Right cardiac atrium (tissue), 5 donors: ENCODE results near the gene EPC1. TPM values are rescaled to one million over a fixed set of nuclear protein-coding genes. Genes with fewer than 3 reads are reported as not detected.
"Not testable (repeated sequence)": the region's sequence is repeated elsewhere in the genome, so short reads cannot be mapped to it uniquely, and the experiment has no call there.

ENCODE experiments used
- ATAC-seq, 2 donors: fragments of 200-7000 bp; cut with Tn5 transposase; one replicate each; pipeline versions ENCODE4 v1.8.0 to v1.9.1; 2020; ENCODE audit warnings: moderate library complexity in 2 of 2, mild to moderate bottlenecking in 1 of 2
- DNase-seq, 3 donors: peaks; one replicate each; pipeline ENCODE4 v3.0.0-alpha.2; 2020
- H3K27ac ChIP-seq: one replicate; pipeline ENCODE4 v1.5.1; 2013; ENCODE audit warnings: mild to moderate bottlenecking, low read length, control low read depth, moderate library complexity
- H3K27me3 ChIP-seq: one replicate; pipeline ENCODE4 v1.6.1; 2013; ENCODE audit not compliant: control insufficient read depth, insufficient read depth
- H3K4me1 ChIP-seq: one replicate; pipeline ENCODE4 v1.6.1; 2013; ENCODE audit warnings: low read length; ENCODE audit not compliant: control insufficient read depth, insufficient read depth
- H3K4me3 ChIP-seq: one replicate; pipeline ENCODE4 v1.5.1; 2013; ENCODE audit warnings: low read length, control low read depth
- H3K9me3 ChIP-seq: one replicate; pipeline ENCODE4 v1.6.1; 2013; ENCODE audit warnings: low read length; ENCODE audit not compliant: control insufficient read depth
- WGBS: extraction: QIAGEN DNeasy Blood & Tissue Kit; methylation state at CpG from one replicate; pipeline ENCODE4 v1.1.7; 2013; 5-methylcytosine and 5-hydroxymethylcytosine counted together
- intact Hi-C, 4 donors: fragments of 100-400 bp; cut with DNase I; formaldehyde crosslinking; loops; one replicate each; pipeline versions ENCODE4 v1.11.0 to v1.14.0; 2022 to 2023
- long read RNA-seq, 4 donors: library from polyadenylated mRNA; unstranded; transcript quantifications; one replicate each; pipeline ENCODE4 v2.0.0, GENCODE V29; 2020 to 2021
- polyA plus RNA-seq: library from polyadenylated mRNA; stranded (reverse); fragments of 200-250 nt; gene quantifications from one replicate; pipeline ENCODE4 v1.2.3, GENCODE V29; 2013
- total RNA-seq, 4 donors: library from RNA; stranded (reverse); fragmentation: NEBNext Ultra II Directional; extraction: Animal tissue kit (Norgen Biotek cat#: 25700); gene quantifications; one replicate each; pipeline ENCODE4 v1.2.1, GENCODE V29; 2021
- donor health status: healthy with polysubstance abuse.
- donor health status: DM: no; HTN: yes; CAD: no.
- donor health status: DM: no; HTN: no; CAD: no.
- donor health status: DM: no; HTN: yes; CAD: no; lungs with severe emphysema.
- donor health status: DM: yes; HTN: yes; CAD: no.

Gene EPC1, protein sequence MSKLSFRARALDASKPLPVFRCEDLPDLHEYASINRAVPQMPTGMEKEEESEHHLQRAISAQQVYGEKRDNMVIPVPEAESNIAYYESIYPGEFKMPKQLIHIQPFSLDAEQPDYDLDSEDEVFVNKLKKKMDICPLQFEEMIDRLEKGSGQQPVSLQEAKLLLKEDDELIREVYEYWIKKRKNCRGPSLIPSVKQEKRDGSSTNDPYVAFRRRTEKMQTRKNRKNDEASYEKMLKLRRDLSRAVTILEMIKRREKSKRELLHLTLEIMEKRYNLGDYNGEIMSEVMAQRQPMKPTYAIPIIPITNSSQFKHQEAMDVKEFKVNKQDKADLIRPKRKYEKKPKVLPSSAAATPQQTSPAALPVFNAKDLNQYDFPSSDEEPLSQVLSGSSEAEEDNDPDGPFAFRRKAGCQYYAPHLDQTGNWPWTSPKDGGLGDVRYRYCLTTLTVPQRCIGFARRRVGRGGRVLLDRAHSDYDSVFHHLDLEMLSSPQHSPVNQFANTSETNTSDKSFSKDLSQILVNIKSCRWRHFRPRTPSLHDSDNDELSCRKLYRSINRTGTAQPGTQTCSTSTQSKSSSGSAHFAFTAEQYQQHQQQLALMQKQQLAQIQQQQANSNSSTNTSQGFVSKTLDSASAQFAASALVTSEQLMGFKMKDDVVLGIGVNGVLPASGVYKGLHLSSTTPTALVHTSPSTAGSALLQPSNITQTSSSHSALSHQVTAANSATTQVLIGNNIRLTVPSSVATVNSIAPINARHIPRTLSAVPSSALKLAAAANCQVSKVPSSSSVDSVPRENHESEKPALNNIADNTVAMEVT
- total RNA-seq (10 to 100 TPM; 21.9 to 24.6 (median 23.8) TPM), polyA plus RNA-seq (11.5 TPM)
- long read RNA-seq, donor 1, full-length matches to known transcripts, result 1 of 11 reads
- long read RNA-seq, donor 1, partial matches to known transcripts, result 9 of 11 reads
- long read RNA-seq, donor 1, other reads (novel, unspliced or antisense), result 1 of 11 reads
- long read RNA-seq, donor 2, partial matches to known transcripts, result 2 of 2 reads
- long read RNA-seq, donor 2, other reads (novel, unspliced or antisense), result 0 of 2 reads
- long read RNA-seq, donor 3, full-length matches to known transcripts, result 10 of 23 reads
- long read RNA-seq, donor 3, partial matches to known transcripts, result 5 of 23 reads
- long read RNA-seq, donor 3, other reads (novel, unspliced or antisense), result 8 of 23 reads
- long read RNA-seq, donor 4, partial matches to known transcripts, result 0 of 1 reads
- long read RNA-seq, donor 4, other reads (novel, unspliced or antisense), result 1 of 1 reads

DNA sequence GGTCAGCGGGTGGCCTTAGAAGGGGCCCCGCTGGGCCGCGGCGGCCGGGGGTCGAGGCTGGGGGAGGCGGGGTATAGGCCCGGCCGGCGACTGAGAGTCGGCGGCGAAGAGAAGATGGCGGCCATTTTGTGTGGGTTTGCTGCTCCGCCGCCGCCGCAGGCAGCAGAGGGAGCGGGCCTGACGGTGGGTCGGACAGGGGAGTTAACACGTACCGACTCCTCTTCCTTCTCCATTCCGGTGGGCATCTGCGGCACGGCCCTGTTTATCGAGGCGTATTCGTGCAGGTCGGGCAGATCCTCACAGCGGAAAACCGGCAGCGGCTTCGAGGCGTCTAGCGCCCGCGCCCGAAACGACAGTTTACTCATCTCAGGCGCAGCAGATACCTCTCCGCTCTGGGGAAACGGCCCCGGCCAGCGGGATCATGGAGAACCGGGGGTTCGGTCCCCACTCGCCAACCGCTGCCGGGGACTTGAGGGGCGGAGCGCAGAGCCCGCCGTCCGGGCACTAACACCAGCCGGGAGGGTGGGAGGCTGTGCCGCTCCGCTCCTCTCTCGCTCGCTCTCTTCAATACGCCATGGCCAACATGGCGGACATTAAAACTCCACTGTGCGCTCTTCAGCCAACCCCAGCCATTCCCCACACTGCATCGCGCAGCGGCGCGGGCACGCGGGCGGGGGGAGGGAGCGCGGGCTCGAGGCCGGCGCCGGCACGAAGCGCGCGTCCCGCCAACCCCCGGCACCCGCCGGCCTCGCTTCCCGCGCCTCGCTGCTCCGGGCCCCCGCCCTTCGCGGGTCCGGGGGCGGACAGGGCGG, at the start of gene EPC1:
Gene EPC1, minus strand, starts transcription at position 608 of the 812 bp plus-strand sequence. Its CDS starts 243 bp downstream, at position 365.
- Histone ChIP-seq H3K27me3 (no peaks in the 10 kb centered on the region), H3K4me3 (peak within 1 kb of the TSS; percentile 63), H3K4me1 (peaks cover 10% of the 10 kb centered on the region), H3K9me3 (no peaks in the 10 kb centered on the region), H3K27ac (peak within 1 kb of the TSS; percentile 99)
- intact Hi-C loops, result loop anchor here in 2 of 4 donors (5.0 kb wide), 1 partner anchor 89 kb away; no protein-coding TSS in a partner anchor
- DNase-seq (peak; percentile 86 to 95 (median 94)), ATAC-seq (peak; percentile 94 to 96)
- under 1% methylated on average over 97 of the region's 97 CpGs for WGBS

DNA sequence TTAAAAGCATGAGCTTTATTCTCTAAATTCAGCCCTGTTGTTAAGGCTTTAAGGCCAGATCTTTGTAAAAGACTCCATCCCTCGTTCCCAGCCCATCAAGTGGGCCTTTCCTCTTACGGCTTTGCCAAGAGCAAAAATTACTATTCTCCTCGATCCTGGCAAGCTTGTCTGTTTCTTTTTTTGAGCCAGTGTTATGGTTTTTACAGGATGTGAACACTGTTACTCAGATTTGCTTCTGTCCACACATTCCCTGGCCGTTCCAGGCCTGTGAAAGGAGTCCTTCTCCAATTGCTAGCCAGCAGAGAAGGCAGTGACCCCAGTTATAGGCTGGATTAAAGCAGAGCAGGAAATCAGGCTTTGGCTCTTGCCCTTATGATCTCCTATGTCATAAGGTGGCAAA, 47.0 kb upstream of the EPC1 start:
- intact Hi-C loops, result no loop called here
- H3K4me1 ChIP-seq, result no peaks in the 10 kb centered on the region
- no peak for ATAC-seq

DNA sequence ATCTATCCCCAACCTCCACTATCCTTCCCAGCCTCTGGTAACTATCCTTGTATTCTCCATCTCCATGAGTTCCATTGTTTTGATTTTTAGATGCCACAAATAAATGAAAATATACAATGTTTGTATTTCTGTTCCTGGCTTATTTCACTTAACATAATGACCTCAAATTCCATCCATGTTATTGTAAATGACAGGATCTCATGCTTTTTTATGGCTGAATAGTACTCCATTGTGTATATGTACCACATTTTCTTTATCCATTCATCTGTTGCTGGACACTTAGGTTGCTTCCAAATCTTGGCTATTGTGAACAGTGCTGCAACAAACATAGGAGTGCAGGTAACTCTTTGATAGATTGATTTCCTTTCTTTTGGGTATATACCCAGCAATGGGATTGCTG, 45.3 kb upstream of the EPC1 start:
- H3K27ac ChIP-seq, DNase-seq, intact Hi-C loops, H3K4me1 ChIP-seq, H3K27me3 ChIP-seq, H3K4me3 ChIP-seq, ATAC-seq, H3K9me3 ChIP-seq: not testable (repeated sequence)

More for the DNA sequence above, 47.0 kb upstream of the EPC1 start:
- 32% methylated on average over 4 of the region's 4 CpGs for WGBS
- H3K27ac ChIP-seq, result no peak overlapping the region
- no peaks in the 10 kb centered on the region for H3K27me3 ChIP-seq
- H3K4me3 ChIP-seq, result no peak overlapping the region
- no peak for DNase-seq
- H3K9me3 ChIP-seq, result no peaks in the 10 kb centered on the region

DNA sequence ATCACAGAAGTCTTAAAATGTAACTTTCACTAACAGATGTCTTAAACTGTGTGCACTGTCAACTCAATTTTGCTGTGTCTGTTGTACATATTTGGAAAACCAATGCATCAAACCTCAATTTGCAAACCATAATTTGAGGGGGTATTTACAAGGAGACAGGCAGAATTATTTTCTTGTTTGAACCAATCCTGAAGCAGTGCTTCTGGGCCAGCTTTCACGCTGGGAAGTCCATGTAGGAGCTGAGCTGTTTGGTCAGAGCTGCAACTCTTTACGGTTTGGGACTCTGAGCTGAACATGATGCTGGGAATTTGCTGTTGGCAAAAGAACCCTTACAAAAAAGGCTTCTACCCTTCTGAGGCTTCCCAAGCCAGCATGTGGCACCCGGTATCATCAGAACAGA, 43.2 kb upstream of the EPC1 start:
- Histone ChIP-seq H3K4me1 (no peaks in the 10 kb centered on the region), H3K27me3 (no peaks in the 10 kb centered on the region), H3K4me3 (no peak overlapping the region), H3K27ac (no peak overlapping the region), H3K9me3 (no peaks in the 10 kb centered on the region)
- WGBS, result 82% methylated on average over 3 of the region's 3 CpGs
- intact Hi-C loops, result no loop called here
- DNase-seq (no peak), ATAC-seq (no peak)

DNA sequence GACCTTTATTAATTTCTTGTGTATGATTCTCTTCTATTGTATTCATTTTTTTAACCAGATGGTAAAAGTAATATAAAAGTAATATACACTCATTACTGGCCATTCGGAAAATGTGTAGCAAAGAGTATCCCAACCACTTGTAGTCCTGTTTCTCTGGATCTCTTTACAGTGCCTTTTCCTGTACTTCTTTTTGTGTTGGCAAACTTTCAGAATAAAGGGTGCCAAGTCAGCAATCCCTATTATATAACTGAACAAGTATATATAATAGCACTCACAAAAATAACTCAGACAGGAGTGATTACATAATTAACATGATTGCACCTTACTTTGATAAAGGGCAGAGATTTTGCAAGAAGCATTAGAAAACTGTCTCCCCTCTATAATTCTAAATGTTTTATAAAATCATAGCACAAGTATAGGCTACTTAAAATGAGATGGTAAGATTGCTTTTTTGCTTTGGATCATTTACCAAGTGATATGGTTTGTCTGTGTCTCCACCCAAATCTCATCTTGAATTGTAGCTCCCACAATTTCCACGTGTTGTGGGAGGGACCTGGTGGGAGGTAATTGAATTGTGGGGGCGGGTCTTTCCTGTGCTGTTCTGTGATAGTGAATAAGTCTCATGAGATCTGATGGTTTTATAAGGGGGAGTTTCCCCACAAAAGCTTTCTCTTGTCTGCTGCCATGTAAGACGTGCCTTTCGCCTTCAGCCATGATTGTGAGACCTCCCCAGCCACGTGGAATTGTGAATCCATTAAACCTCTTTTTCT, 41.5 kb upstream of the EPC1 start:
- Histone ChIP-seq H3K9me3 (no peaks in the 10 kb centered on the region), H3K4me3 (no peak overlapping the region), H3K4me1 (no peaks in the 10 kb centered on the region), H3K27me3 (no peaks in the 10 kb centered on the region), H3K27ac (no peak overlapping the region)
- intact Hi-C loops, result loop anchor here in 1 of 4 donors (10.0 kb wide), 1 partner anchor 56 kb away; the partner anchor contains the start of gene CCDC7
- WGBS, result 68% methylated on average over 6 of the region's 6 CpGs
- DNase-seq, result no peak
- no peak for ATAC-seq

DNA sequence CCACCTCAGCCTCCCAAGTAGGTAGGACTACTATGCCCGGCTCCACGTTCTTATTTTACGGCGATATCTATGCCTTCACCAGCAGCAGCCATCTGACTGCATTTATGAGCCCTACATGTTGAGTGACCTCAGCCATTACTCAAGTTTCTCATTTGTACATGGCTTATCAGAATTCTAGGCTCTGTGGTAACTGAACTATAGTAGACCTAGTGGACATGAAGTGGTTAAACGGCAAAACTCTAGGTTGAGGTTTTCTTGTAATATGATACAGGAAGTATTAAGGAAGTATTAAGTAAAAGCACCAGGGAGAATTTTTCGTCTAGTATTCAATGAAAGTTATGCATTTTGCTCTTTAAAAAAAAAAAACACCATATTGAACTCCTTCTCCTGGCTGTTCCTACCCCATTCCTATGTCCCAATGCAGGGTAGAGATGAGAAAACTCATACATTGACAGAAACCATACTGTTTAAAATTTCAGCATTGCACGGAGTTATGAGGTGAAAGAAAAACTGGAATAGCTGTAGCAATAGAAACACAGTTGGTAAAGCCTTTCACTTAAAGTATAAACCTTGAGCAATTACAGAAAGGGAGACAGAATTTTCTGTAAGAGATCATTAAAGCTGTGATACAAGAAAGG, 39.8 kb upstream of the EPC1 start:
- DNase-seq (no peak), ATAC-seq (no peak)
- Histone ChIP-seq H3K27me3 (no peaks in the 10 kb centered on the region), H3K9me3 (no peaks in the 10 kb centered on the region), H3K4me1 (no peaks in the 10 kb centered on the region), H3K4me3 (no peak overlapping the region), H3K27ac (no peak overlapping the region)
- intact Hi-C loops, result loop anchor here in 1 of 4 donors (10.0 kb wide), 1 partner anchor 58 kb away; the partner anchor contains the start of gene CCDC7
- 73% methylated on average over 7 of the region's 7 CpGs for WGBS

DNA sequence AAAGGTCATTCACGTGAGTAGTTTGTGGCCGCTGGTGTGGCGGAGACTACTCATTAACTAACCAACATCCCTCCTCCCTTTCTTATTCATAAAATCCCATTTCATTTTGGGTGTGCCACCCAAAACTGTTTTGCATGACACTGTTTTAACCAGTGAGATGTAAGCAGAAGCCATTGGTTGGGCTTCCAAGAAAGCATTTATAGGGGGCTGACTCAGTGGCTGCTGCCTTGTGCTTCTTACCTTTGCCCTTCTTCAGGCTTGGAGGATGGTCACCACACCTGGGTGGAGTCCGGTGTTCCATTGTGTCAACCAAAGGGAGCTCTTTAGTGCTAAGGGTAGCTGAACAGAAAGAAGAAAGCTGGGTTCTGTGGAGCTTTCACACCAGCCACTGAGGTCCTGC, 37.2 kb upstream of the EPC1 start:
- Histone ChIP-seq H3K9me3 (no peaks in the 10 kb centered on the region), H3K27me3 (no peaks in the 10 kb centered on the region), H3K4me3 (no peak overlapping the region), H3K27ac (no peak overlapping the region), H3K4me1 (no peaks in the 10 kb centered on the region)
- no peak for ATAC-seq
- 90% methylated on average over 4 of the region's 4 CpGs for WGBS
- no peak for DNase-seq
- intact Hi-C loops, result loop anchor here in 1 of 4 donors (10.0 kb wide), 1 partner anchor 61 kb away; the partner anchor contains the start of gene CCDC7

DNA sequence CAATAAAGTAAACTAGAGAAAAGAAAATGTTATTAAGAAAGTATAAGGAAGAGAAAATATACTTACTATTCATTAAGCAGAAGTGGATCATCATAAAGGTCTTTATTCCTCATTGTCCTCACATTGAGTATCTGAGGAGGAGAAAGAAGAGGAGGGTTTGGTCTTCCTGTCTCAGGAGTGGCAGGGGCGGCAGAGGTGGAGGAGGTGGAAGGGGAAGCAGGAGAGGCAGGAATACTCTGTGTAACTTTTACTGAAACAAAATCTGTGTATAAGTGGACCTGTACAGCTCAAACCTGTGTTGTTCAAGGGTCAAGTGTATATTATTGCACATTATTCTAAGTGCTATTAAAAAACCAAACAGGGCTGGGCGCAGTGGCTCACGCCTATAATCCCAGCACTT, 34.2 kb upstream of the EPC1 start:
- H3K9me3 ChIP-seq, result no peaks in the 10 kb centered on the region
- no peaks in the 10 kb centered on the region for H3K27me3 ChIP-seq
- H3K27ac ChIP-seq, result no peak overlapping the region
- intact Hi-C loops, result loop anchor here in 1 of 4 donors (10.0 kb wide), 1 partner anchor 64 kb away; the partner anchor contains the start of gene CCDC7
- ATAC-seq (no peak), DNase-seq (no peak)
- no peak overlapping the region for H3K4me3 ChIP-seq
- 91% methylated on average over 3 of the region's 3 CpGs for WGBS
- H3K4me1 ChIP-seq, result no peaks in the 10 kb centered on the region

DNA sequence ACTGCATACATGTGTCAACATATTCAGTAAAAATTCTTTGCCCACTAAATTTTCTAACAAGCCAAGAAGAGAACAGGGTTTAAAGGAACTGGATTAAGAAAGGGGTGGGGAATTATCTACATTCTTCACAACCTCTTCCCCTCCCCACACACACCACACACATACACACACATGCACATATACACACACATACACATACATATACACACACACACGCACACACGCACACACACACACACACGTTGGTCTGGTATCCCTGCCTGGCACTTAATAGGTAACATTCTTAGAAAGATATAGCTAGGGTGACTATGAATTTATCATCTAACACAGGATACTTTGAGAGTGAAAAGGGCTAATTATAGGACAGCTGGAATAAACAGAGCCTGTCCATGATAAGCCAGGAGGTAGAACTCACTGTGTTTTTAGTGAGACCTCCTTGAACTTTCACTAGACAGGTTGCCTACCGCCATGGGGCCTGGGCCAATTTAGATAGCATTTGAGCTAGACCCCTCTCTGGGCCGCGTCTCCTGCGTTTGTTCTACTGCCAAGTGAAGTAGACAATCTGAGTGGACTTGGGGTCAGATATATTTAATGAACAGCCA, 33.1 kb upstream of the EPC1 start:
- ATAC-seq (no peak), DNase-seq (no peak)
- H3K4me3 ChIP-seq, result no peak overlapping the region
- no peaks in the 10 kb centered on the region for H3K27me3 ChIP-seq
- no peaks in the 10 kb centered on the region for H3K9me3 ChIP-seq
- peak overlapping the region; percentile 30 for H3K27ac ChIP-seq
- 59% methylated on average over 7 of the region's 7 CpGs for WGBS
- intact Hi-C loops, result loop anchor here in 3 of 4 donors (5.0 to 10.0 kb wide), 2 partner anchors 65 to 67 kb away; partner anchors contain the start of gene CCDC7 (in 3 of the 3)
- H3K4me1 ChIP-seq, result no peaks in the 10 kb centered on the region
